DMS153 (cell line): ENCODE data around the gene ANKRD65.
"Not testable (repeated sequence)": the region's sequence is repeated elsewhere in the genome, so short reads cannot be mapped to it uniquely, and the experiment has no call there.

Experiments
- DNase-seq: peaks from one replicate; lab custom pipeline; 2025; lab: John Stamatoyannopoulos, UW

Gene ANKRD65

DNA sequence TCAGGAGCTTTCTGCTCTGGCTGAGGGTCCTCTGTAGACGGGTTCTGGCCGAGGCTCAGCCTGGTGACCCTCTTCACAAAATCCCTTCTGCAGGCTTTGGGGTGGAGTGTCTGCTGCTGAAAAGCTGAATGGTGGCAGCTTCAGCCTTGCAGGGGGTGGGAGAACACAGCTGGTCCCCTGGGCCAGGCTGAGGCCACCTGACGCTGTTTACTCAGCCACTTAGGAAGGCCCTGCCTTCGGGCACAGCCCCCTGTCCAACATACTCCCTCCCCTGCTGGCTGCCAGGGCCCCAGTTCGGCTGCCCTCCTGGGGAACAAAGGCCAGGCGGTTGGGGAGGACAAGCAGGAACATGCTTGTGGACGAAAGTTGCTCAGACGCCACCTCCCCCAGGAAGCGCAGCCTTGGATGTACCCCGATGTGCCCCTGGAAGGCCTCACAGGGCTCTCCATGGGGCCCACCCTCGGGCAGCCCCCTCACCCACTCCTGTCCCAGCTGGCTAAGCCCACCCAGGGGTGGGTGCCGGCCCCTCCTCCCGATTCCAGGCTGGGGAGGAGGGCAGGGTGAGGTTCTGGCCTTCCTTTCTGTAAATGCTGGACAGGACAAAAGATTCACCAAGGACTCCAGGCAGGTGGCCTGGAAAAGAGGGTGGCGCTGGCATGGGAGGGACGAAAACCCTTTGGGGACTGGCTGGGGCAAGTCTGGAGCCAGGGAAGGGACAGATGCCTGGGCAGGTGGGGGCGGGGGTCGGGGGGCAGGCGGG, at the start of gene ANKRD65:
Gene ANKRD65 (minus strand): TSS at position 130 of the 760 bp plus-strand sequence. CDS start 271 bp downstream, outside the sequence.
- DNase-seq, result peak; percentile 98

- DNase-seq, result not testable (repeated sequence)
These were observed 47.3 kb upstream of the ANKRD65 start for GRCh38 chr1:1468196-1468985.

DNA sequence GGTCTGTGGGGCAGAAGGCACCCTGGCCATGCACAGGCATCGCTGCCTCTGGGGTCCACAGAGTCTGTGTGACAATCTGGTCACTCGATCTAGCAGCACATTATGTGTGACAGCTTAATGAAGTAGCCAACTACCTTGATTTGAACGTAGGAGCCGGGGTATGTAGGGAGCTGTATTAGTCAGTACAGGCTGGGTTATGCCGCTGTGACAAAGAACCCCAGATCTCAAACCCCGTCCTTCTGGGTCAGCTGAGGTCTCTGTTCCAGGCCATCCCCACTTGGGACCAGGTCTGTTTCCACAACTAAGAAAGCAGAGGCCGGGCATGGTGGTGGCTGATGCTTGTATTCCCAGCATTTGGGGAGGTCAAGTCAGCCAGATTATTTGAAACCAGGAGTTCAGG, 42.2 kb upstream of the ANKRD65 start:
- DNase-seq, result no peak

GRCh38 chr1:1462318-1462966, 41.4 kb upstream of the ANKRD65 start:
- peak; percentile 78 for DNase-seq

- peak; percentile 34 for DNase-seq
These were observed 40.7 kb upstream of the ANKRD65 start for GRCh38 chr1:1461721-1462317.

GRCh38 chr1:1460540-1461130, 39.6 kb upstream of the ANKRD65 start:
- DNase-seq, result no peak

DNA sequence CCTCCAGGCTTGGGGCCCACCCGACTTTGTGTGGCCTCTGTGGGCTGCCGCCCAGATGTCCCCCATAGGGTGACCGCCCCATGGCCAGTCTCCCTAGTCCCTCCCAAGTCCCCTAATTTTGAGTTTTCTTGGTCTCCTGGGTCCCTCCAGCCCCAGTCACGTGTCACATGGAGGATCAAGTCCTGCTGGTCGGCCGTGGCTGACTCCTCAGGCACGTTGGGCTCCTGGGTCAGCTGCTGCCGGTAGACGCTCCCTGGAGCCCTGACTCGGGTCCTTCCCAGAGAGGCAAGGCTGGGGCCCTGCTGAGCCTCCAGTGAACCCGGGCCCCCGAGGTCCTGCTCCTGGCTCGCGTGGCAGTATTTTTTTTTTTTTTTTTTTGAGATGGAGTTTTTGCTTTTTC, 38.6 kb upstream of the ANKRD65 start:
- not testable (repeated sequence) for DNase-seq

- DNase-seq, result not testable (repeated sequence)
These were observed 38.1 kb upstream of the ANKRD65 start for GRCh38 chr1:1459156-1459555.

DNA sequence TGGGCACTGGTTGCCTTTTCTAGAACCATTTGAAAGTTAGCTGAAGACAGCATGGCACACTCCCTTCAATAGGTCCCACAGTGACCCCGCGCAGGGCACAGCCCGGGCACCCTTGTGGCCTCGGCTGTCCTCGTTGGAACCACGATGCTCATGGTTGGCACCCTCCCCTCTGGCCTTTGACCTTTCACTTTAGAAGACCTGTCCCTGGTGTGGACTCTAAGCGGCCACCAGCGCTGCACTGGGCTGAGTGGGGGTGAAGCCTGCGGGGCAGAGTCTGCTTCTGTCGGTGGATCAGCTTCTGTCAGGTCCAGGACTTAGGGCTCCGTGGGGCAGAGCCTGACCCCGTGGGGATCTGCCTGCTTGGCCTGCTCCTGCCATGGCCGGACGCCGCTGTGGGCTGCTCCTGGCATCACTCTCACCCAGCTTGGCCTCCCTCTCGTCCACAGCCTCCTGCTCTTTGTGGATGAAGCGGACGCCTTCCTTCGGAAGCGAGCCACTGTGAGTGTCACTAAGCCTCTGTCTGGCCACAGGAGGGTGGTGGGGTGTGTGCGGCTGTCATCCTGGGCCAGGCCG, 35.7 kb upstream of the ANKRD65 start:
- DNase-seq, result not testable (repeated sequence)

DNA sequence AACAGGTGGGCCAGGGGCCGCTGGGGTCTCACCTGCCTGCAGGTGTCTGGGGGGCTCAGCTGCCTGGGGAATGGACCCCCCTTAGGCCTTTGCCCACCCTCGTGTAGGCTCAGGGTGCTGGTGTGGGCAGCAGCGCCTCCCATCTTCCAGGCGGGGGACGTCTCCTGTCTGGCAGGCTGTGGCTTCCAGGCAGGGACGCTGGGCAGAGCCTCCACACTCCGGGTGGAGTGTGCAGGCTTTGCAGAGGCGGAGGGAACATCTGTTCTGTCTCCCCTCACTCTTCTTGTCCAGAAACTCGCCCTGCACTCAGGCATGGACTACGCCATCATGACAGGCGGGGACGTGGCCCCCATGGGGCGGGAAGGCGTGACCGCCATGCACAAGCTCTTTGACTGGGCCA, 34.9 kb upstream of the ANKRD65 start:
- not testable (repeated sequence) for DNase-seq

DNA sequence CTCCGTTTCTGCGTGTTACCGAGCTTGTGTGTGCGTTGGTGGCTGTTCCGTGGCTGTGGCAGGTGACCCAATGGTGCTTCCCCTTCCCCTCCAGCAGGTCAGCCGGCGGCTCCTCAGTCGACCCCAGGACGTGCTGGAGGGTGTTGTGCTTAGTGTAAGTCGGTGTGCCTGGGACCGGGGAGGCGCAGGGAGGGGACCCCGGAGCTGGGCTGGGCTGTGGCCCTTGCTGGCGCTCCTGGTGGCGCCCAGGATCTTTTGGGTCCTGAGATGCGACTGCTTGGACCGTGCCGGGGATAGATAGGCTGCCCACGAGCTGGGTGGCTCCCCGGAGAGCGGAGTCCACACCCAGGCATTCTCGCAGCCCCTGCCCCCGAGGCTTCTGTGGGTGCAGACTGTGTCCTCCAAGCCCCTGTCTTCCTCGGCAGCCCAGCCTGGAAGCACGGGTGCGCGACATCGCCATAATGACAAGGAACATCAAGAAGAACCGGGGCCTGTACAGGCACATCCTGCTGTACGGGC, 34.3 kb upstream of the ANKRD65 start:
- no peak for DNase-seq

DNA sequence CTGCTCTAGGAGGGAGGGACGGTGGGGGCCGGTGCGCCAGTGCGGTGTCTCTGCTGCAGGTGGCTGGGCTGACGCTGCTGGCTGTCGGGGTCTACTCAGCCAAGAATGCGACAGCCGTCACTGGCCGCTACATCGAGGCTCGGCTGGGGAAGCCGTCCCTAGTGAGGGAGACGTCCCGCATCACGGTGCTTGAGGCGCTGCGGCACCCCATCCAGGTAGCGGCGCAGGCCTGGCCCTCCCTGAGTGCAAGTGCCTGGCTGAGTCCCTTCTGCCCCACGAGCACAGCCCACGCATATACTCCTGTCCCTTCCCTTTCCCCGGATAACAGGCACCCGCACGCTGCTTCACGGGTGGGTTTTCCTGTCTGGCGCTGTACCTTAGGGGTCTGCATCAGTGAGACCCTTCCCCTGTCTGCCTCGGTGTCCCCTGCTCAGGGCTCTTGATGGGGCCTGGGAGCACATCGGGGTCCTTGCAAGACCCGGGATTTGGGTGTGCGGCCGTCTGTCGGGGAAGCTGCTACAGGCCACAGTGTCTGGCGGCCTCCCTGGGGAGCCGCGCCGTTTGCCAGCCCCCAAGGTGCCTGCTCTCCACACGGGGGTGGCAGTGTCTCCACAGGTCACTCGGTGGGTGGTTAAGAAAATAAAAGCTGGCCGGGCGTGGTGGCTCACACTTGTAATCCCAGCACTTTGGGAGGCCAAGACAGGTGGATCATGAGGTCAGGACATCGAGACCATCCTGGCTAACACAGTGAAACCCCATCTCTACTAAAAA, 33.4 kb upstream of the ANKRD65 start:
- DNase-seq, result not testable (repeated sequence)

DNA sequence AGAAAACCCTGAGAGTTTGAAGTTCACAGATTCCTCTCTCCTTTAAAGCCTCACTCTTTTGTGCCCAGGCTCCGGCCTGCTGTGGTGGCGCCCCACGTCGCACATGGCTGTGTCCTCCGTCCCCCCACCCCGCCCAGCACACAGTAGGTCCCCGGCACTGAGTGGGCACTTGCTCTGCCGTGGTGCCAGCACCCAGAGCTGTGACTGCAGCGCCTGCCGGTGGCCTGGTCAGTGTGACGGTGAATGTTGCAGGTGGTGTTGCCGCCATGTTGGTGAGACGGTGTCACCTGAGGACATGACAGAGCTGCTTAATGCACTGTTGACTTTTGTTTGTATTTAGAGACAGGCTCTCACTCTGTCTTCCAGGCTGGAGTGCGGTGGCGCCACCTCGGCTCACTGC, 31.8 kb upstream of the ANKRD65 start:
- no peak for DNase-seq

- DNase-seq, result peak; percentile 37
These were observed 31.3 kb upstream of the ANKRD65 start for GRCh38 chr1:1452365-1452739.

DNA sequence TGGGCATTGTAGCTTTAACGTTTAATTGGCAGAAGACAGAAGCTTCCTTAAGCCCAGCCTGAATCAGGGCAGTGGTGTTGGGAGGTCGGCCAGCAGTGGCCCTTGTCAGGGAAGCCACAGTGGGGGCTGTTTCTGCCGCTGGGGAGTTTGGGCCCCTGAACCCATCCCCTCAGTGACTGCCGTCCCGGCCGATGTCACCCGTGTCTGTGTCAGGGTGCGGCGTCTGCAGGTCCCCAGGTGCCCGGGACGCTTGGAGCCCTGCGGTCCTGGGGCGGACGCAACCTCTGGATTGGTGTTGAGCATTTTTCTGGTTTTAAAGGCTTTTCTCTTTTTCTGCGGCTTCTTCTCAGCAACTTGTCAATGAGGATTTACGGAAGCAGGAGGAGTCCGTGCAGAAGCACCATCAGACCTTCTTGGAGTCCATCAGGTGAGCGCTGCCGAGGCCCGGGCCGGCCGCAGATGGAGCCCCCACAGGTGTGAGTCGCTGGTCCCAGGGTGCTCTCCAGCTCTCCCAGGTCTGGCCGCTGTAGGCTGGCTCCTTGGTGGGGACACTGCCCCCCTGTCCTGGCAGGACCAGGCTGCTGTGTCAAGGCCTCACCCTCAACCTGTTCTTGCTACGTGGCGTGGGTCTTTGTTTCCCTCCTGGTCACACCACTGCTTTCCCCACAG, 30.8 kb upstream of the ANKRD65 start:
- no peak for DNase-seq

DNA sequence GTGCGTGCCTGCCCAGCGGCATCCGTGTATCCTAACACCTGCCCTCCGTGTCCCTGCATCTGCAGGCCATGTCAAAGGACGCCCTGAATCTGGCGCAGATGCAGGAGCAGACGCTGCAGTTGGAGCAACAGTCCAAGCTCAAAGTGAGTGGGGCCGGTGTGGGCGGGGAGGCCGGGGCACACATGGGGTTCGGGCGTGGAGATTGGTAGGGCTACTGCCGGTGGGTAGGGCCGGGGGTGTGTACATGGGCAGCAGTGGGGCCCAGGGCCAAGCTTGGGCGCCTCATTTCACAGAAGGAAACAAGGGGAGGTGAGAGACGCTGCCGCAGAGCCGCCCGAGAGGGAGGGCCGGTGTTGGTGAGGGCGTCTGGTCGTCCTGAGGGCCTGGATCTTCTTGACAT, 29.5 kb upstream of the ANKRD65 start:
- DNase-seq, result not testable (repeated sequence)

DNA sequence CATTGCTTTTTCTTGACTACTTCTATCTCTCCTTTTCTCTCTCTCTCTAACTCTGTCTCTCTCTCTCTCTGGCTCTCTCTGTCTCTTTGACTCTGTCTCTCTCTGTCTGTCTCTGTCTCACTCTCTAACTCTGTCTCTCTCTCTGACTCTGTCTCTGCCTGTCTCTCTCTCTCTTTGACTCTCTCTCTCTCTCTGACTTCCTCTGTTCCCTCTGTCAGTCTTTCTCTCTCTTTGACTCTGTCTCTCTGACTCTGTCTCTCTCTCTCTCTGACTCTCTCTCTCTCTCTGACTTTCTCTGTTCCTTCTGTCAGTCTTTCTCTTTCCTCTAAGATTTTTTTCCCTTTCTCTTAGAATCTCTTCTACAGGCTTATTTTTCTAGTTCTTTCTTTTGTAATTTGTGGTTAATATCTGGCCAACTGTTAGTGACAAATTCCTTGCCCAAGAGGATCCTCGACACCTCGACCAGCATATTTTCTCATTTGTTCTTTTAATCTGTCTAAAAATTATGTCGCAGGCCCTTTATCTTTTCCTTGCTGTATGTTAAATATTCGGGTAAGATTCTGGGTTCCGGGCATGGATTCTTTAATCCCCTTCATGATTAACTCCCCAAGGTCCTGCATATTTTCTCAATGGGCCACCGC, 28.1 kb upstream of the ANKRD65 start, which contains the start of gene ATAD3C:
Gene ATAD3C (plus strand): TSS at position 591 of the 641 bp plus-strand sequence. CDS start 995 bp downstream, outside the sequence.
- no peak for DNase-seq

GRCh38 chr1:1446631-1447030, 25.6 kb upstream of the ANKRD65 start:
- DNase-seq, result not testable (repeated sequence)

DNA sequence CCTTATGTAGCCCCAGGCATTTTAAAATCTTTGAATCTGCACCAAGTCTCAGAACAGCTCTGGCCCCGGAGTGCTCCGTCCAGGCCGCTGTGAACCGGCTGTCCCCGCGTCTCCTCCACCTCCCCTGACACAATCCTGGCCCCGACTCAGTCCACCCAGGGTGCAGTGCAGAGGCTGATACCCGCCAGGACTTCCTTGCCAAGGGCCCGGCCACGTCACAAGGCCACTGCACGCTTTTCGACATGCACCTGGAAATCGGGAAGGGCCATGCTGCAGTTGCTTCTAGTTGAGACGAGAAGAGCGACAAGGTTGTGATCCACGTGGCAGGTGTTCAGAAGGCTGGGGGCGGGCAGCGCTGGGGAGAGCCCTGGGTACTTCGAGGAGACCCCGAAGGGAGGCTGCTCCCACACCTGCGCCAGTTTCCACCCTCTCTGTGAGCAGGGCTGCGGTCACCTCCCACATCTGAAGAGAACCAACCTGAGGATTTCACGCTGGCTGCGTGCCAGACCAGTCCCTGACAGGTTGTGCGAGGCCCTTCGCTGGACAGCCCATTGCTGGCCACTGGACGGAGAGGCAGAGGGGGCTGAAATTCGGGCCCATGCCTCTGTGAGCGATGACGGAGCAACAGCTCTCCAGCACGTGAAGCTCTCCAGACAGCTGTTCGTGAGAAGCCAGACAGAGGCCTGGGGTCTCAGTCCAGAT, 21.1 kb upstream of the ANKRD65 start:
- no peak for DNase-seq
